H1 (cell line): ENCODE results near the gene EHD4. TPM values are rescaled to one million over a fixed set of nuclear protein-coding genes. Genes with fewer than 3 reads are reported as not detected.

Experiments used
- CTCF ChIA-PET: fragments of 300-600 bp; sonication (Branson Sonifier 250); formaldehyde crosslinking; loops from one replicate; lab custom pipeline; 2021; ENCODE audit not compliant: partially characterized antibody; lab: Charles Lee
- POLR2A ChIA-PET: fragments of 300-600 bp; sonication (Branson Sonifier 250); formaldehyde crosslinking; loops from one replicate; lab custom pipeline; 2021; ENCODE audit warnings: inconsistent platforms; ENCODE audit not compliant: partially characterized antibody; lab: Charles Lee
- DNase-seq, 2 experiments: peaks; one replicate each; pipeline versions ENCODE4 v3.0.0 to v3.0.0-alpha.2; 2010 to 2022; ENCODE audit warnings: low spot score in 2 of 2, low read depth in 1 of 2, mixed read lengths in 1 of 2
- FAIRE-seq: peaks from 2 replicates; lab custom pipeline; 2011; peaks lifted over from hg19 to GRCh38; lab: Jason Lieb, UNC
- H2AFZ ChIP-seq: 2 replicates; pipeline ENCODE4 v1.8.1; 2012; ENCODE audit warnings: low read length, inconsistent platforms
- H2AK5ac ChIP-seq: 2 replicates; pipeline ENCODE4 v1.6.1; 2013; ENCODE audit warnings: low read depth, low read length
- H2BK120ac ChIP-seq: replicated peaks from 2 replicates; pipeline ENCODE3; 2013; ENCODE audit warnings: low read depth, low read length, inconsistent platforms
- H2BK12ac ChIP-seq: 2 replicates; pipeline ENCODE4 v1.6.1; 2013; ENCODE audit warnings: low read depth, low read length
- H2BK15ac ChIP-seq: 2 replicates; pipeline ENCODE4 v1.6.1; 2013; ENCODE audit warnings: low read length
- H2BK20ac ChIP-seq: 2 replicates; pipeline ENCODE4 v1.6.1; 2013; ENCODE audit warnings: low read length
- H2BK5ac ChIP-seq: 2 replicates; pipeline ENCODE4 v1.6.1; 2013; ENCODE audit warnings: low read depth, low read length
- H3K14ac ChIP-seq: 2 replicates; pipeline ENCODE4 v1.6.1; 2013; ENCODE audit warnings: inconsistent platforms; ENCODE audit not compliant: insufficient read length
- H3K18ac ChIP-seq: 2 replicates; pipeline ENCODE4 v1.6.1; 2013; ENCODE audit warnings: low read length; ENCODE audit errors: extremely low read depth
- H3K23ac ChIP-seq: 2 replicates; pipeline ENCODE4 v1.6.1; 2013; ENCODE audit warnings: inconsistent platforms; ENCODE audit not compliant: insufficient read length
- H3K23me2 ChIP-seq: 2 replicates; pipeline ENCODE4 v1.6.1; 2013; ENCODE audit warnings: low read depth, low read length
- H3K27ac ChIP-seq: 2 replicates; pipeline ENCODE4 v1.6.1; 2011; ENCODE audit warnings: low read depth, low read length, inconsistent platforms
- H3K27me3 ChIP-seq, 4 experiments: replicated peaks in 1 of 4; 1 replicate in 1 of 4; 2 replicates in 3 of 4; pipeline versions ENCODE4 v1.6.1 to v1.8.1; 2011 to 2013; ENCODE audit warnings: low read length in 3 of 4, mild to moderate bottlenecking in 3 of 4, inconsistent platforms in 2 of 4, mixed read lengths in 2 of 4, moderate library complexity in 1 of 4; ENCODE audit not compliant: control insufficient read depth in 3 of 4, insufficient read depth in 3 of 4; ENCODE audit errors: extremely low read depth in 1 of 4
- H3K36me3 ChIP-seq, 4 experiments: 2 replicates each; pipeline versions ENCODE4 v1.6.1 to v1.8.1; 2011 to 2013; ENCODE audit warnings: mild to moderate bottlenecking in 4 of 4, low read length in 3 of 4, moderate library complexity in 2 of 4, control low read depth in 1 of 4, inconsistent platforms in 1 of 4; ENCODE audit not compliant: insufficient read depth in 4 of 4, control insufficient read depth in 2 of 4
- H3K4ac ChIP-seq: replicated peaks from 2 replicates; pipeline ENCODE3; 2013; ENCODE audit warnings: low read length, low read depth, mixed read lengths, inconsistent platforms; ENCODE audit not compliant: insufficient read length
- H3K4me1 ChIP-seq, 4 experiments: replicated peaks in 1 of 4; 1 replicate in 1 of 4; 2 replicates in 3 of 4; pipeline versions ENCODE4 v1.6.1 to v1.8.1; 2011 to 2013; ENCODE audit warnings: low read length in 3 of 4, inconsistent platforms in 2 of 4, mixed read lengths in 1 of 4; ENCODE audit not compliant: insufficient read depth in 4 of 4, control insufficient read depth in 3 of 4
- H3K4me2 ChIP-seq, 2 experiments: 2 replicates each; pipeline versions ENCODE4 v1.6.1 to v1.8.1; 2011 to 2013; ENCODE audit warnings: low read depth in 2 of 2, low read length in 2 of 2, control low read depth in 1 of 2, inconsistent platforms in 1 of 2, mild to moderate bottlenecking in 1 of 2; ENCODE audit not compliant: insufficient read depth in 1 of 2
- H3K4me3 ChIP-seq, 4 experiments: fragments of 200-600, 300-600 bp in 1 of 4; sonication (generic), shearing (Covaris generic), sonication (Bioruptor Twin) in 1 of 4; 2 replicates each; pipeline versions ENCODE4 v1.5.1 to v1.8.1; 2011 to 2016; ENCODE audit warnings: low read length in 4 of 4, low read depth in 3 of 4, control low read depth in 2 of 4, inconsistent platforms in 2 of 4, mild to moderate bottlenecking in 2 of 4, mixed read lengths in 1 of 4, moderate library complexity in 1 of 4; ENCODE audit not compliant: insufficient read depth in 2 of 4; ENCODE audit errors: extremely low read depth in 1 of 4
- H3K56ac ChIP-seq: replicated peaks from 2 replicates; pipeline ENCODE3; 2013; ENCODE audit warnings: low read depth, mild to moderate bottlenecking, mixed read lengths, low read length, inconsistent platforms; ENCODE audit not compliant: insufficient read length
- H3K79me1 ChIP-seq: 2 replicates; pipeline ENCODE4 v1.6.1; 2013; ENCODE audit warnings: low read depth, low read length, control low read depth
- H3K79me2 ChIP-seq, 2 experiments: 2 replicates each; pipeline versions ENCODE4 v1.6.1 to v1.8.1; 2012 to 2013; ENCODE audit warnings: low read length in 2 of 2, mild to moderate bottlenecking in 2 of 2, inconsistent platforms in 1 of 2; ENCODE audit not compliant: insufficient read depth in 2 of 2, control insufficient read depth in 1 of 2
- H3K9ac ChIP-seq, 4 experiments: replicated peaks in 1 of 4; 1 replicate in 1 of 4; 2 replicates in 3 of 4; pipeline versions ENCODE4 v1.6.1 to v1.8.1; 2011 to 2013; ENCODE audit warnings: low read depth in 3 of 4, low read length in 3 of 4, control low read depth in 2 of 4, mild to moderate bottlenecking in 2 of 4, moderate library complexity in 2 of 4, inconsistent platforms in 1 of 4; ENCODE audit errors: extremely low read depth in 1 of 4
- H3K9me3 ChIP-seq, 2 experiments: 2 replicates each; pipeline versions ENCODE4 v1.6.1 to v1.8.1; 2012 to 2013; ENCODE audit warnings: mild to moderate bottlenecking in 2 of 2, moderate library complexity in 2 of 2, control low read depth in 1 of 2, inconsistent platforms in 1 of 2, low read depth in 1 of 2, low read length in 1 of 2, mixed read lengths in 1 of 2; ENCODE audit not compliant: insufficient read depth in 2 of 2
- H4K20me1 ChIP-seq, 2 experiments: replicated peaks in 1 of 2; 2 replicates each; pipeline versions ENCODE3 to v1.8.1; 2011 to 2013; ENCODE audit warnings: inconsistent platforms in 2 of 2, low read length in 2 of 2, mild to moderate bottlenecking in 1 of 2; ENCODE audit not compliant: insufficient read depth in 2 of 2, control insufficient read depth in 1 of 2
- H4K5ac ChIP-seq: 2 replicates; pipeline ENCODE4 v1.6.1; 2013; ENCODE audit warnings: low read length, low read depth, mixed read lengths, inconsistent platforms; ENCODE audit not compliant: insufficient read length
- H4K8ac ChIP-seq: 2 replicates; pipeline ENCODE4 v1.8.0; 2013; ENCODE audit warnings: mild to moderate bottlenecking, moderate library complexity, low read length, inconsistent platforms; ENCODE audit not compliant: insufficient read depth; ENCODE audit errors: extremely low read depth
- H4K91ac ChIP-seq: replicated peaks from 2 replicates; pipeline ENCODE3; 2013; ENCODE audit warnings: low read length, mixed read lengths, inconsistent platforms; ENCODE audit not compliant: insufficient read length
- BACH1 ChIP-seq: IDR thresholded peaks from 2 replicates; pipeline ENCODE4 v1.6.1; 2012; ENCODE audit warnings: low read length, improper control_type of control experiment
- CEBPB ChIP-seq: IDR thresholded peaks from 2 replicates; pipeline ENCODE4 v1.6.1; 2012; ENCODE audit warnings: low read depth, low read length
- E2F6 ChIP-seq: IDR thresholded peaks from 2 replicates; pipeline ENCODE4 v1.6.1; 2012; ENCODE audit warnings: inconsistent platforms
- KDM5A ChIP-seq: fragments of 200-600 bp; IDR thresholded peaks from 2 replicates; pipeline ENCODE4 v1.7.1; 2012; ENCODE audit warnings: mild to moderate bottlenecking, low read length, inconsistent platforms, mixed read lengths
- MAFK ChIP-seq: IDR thresholded peaks from 2 replicates; pipeline ENCODE4 v1.6.1; 2012; ENCODE audit warnings: low read depth, mild to moderate bottlenecking, improper control_type of control experiment, low read length
- POLR2A ChIP-seq, 2 experiments: IDR thresholded peaks; 1 replicate in 1 of 2; 2 replicates in 1 of 2; pipeline ENCODE4 v1.6.1; 2011; ENCODE audit warnings: low read depth in 2 of 2, low read length in 2 of 2, mild to moderate bottlenecking in 2 of 2; ENCODE audit errors: control extremely low read depth in 1 of 2
- RXRA ChIP-seq: IDR thresholded peaks from 2 replicates; pipeline ENCODE4 v1.6.1; 2011; ENCODE audit warnings: low read depth, mild to moderate bottlenecking, low read length, moderate library complexity; ENCODE audit not compliant: insufficient read depth
- SAP30 ChIP-seq: fragments of 300-600 bp; sonication (generic); IDR thresholded peaks from 2 replicates; pipeline ENCODE4 v1.7.1; 2012; ENCODE audit warnings: low read length, moderate library complexity, mild to moderate bottlenecking, inconsistent platforms; ENCODE audit not compliant: insufficient read depth, insufficient replicate concordance
- SIX5 ChIP-seq: IDR thresholded peaks from 2 replicates; pipeline ENCODE4 v1.6.1; 2011; ENCODE audit warnings: mild to moderate bottlenecking, low read depth, low read length
- SP2 ChIP-seq: IDR thresholded peaks from 2 replicates; pipeline ENCODE4 v1.6.1; 2012; ENCODE audit warnings: mild to moderate bottlenecking, low read length, inconsistent platforms
- SUZ12 ChIP-seq: fragments of 200-600 bp; sonication (generic); IDR thresholded peaks from 2 replicates; pipeline ENCODE4 v1.6.1; 2012; ENCODE audit warnings: mild to moderate bottlenecking, inconsistent platforms, low read length, moderate library complexity, mixed read lengths
- TAF1 ChIP-seq: IDR thresholded peaks from 2 replicates; pipeline ENCODE4 v1.6.1; 2011; ENCODE audit warnings: mild to moderate bottlenecking, low read depth, low read length
- TAF7 ChIP-seq: optimal IDR thresholded peaks from 2 replicates; pipeline ENCODE3; 2011; ENCODE audit warnings: low read depth, mild to moderate bottlenecking, inconsistent platforms, low read length, moderate library complexity, borderline replicate concordance
- ZNF274 ChIP-seq: IDR thresholded peaks from 2 replicates; pipeline ENCODE4 v1.7.0; 2012; ENCODE audit warnings: low read length, borderline replicate concordance; ENCODE audit errors: extremely low read depth
- WGBS, 2 experiments: shearing (Covaris generic) in 1 of 2; methylation state at CpG; one replicate each; pipeline versions ENCODE4 v1.1.6 to v1.1.7; 2013 to 2015; ENCODE audit warnings: low lambda C conversion rate in 2 of 2, mixed read lengths in 2 of 2, inconsistent platforms in 1 of 2, low coverage in 1 of 2, missing lambda C conversion rate in 1 of 2; ENCODE audit not compliant: insufficient replicate concordance in 2 of 2, insufficient coverage in 1 of 2, insufficient read length in 1 of 2; ENCODE audit errors: extremely low coverage in 1 of 2, missing lambda C conversion rate in 1 of 2; 5-methylcytosine and 5-hydroxymethylcytosine counted together
- polyA plus RNA-seq, 7 experiments: library from polyadenylated mRNA; depleted of rRNA in 3 of 7; stranded (reverse) in 5 of 7; unstranded in 2 of 7; fragments of >200 nt in 5 of 7; fragments of 200-250 nt in 2 of 7; gene quantifications; 1 replicate in 5 of 7; 2 replicates in 1 of 7; 4 replicates in 1 of 7; pipeline versions ENCODE4 v1.2.1 to v1.2.3, GENCODE V29; 2011 to 2013; ENCODE audit warnings: missing spikeins in 2 of 7, mixed read lengths in 2 of 7
- total RNA-seq: library from RNA; stranded (reverse); fragmentation: NEBNext Ultra II Directional; extraction: Animal tissue kit (Norgen Biotek cat#: 25700); gene quantifications from 2 replicates; pipeline ENCODE4 v1.2.1, GENCODE V29; 2021

The EHD4 gene
- total and polyA plus RNA-seq, 2 of the 8 experiments (the other 6 are each of a cell fraction or from before 2014, with no cell fraction given), result 17.5 to 24.5 TPM

GRCh38 chr15:41923401-41923997, 48.9 kb downstream of the EHD4 start:
- no peak overlapping the region for H2BK12ac ChIP-seq
- no peak overlapping the region for H3K18ac ChIP-seq
- no peaks in the 10 kb centered on the region for H3K27me3 ChIP-seq
- H3K36me3 ChIP-seq, result peaks cover 3 to 11% (median 7%) of the 10 kb centered on the region in 4 experiments; a peak in 7 of 8 replicates
- no peak overlapping the region for H2BK20ac ChIP-seq
- H3K79me1 ChIP-seq, result peaks cover 7% of the 10 kb centered on the region; the same call in 1 of the 2 replicates
- H4K8ac ChIP-seq, result no peak overlapping the region
- H3K27ac ChIP-seq, result no peak overlapping the region
- CTCF ChIA-PET, result interaction anchor here (0.7 to 1.0 kb wide), 3 partner anchors 10 to 88 kb away, joined by 3 to 5 read pairs (median 3); no protein-coding TSS in a partner anchor
- no peak overlapping the region for H2AFZ ChIP-seq
- no peak overlapping the region for H3K14ac ChIP-seq
- H3K23me2 ChIP-seq, result no peaks in the 10 kb centered on the region
- H2BK5ac ChIP-seq, result no peak overlapping the region
- H3K9me3 ChIP-seq, result no peaks in the 10 kb centered on the region
- FAIRE-seq (no peak), DNase-seq (no peak)
- 95% methylated on average over 3 of the region's 3 CpGs; no CpG with 5 or more reads in 1 of the 2 experiments for WGBS, 2 experiments
- no peak overlapping the region for H3K9ac ChIP-seq
- no peak overlapping the region for H3K4me3 ChIP-seq
- H3K56ac ChIP-seq, result no peak overlapping the region
- H3K4me2 ChIP-seq, result no peak overlapping the region
- POLR2A ChIA-PET, result interaction anchor here (1.6 kb wide), 1 partner anchor 11 kb away, joined by 3 read pairs; no protein-coding TSS in a partner anchor
- H3K79me2 ChIP-seq, result no peaks in the 10 kb centered on the region
- no peak overlapping the region for H4K5ac ChIP-seq
- peaks cover 1 to 10% of the 10 kb centered on the region in 2 experiments for H4K20me1 ChIP-seq
- no peak overlapping the region for H4K91ac ChIP-seq
- H3K4me1 ChIP-seq, result peaks cover 0 to 4% (median 0%) of the 10 kb centered on the region in 4 experiments; a peak in 3 of 7 replicates
- H2AK5ac ChIP-seq, result no peak overlapping the region
- H2BK15ac ChIP-seq, result no peak overlapping the region
- no peak overlapping the region for H2BK120ac ChIP-seq
- no peak overlapping the region for H3K4ac ChIP-seq
- H3K23ac ChIP-seq, result no peak overlapping the region
- TF ChIP-seq SAP30 (no peak), BACH1 (no peak), CEBPB (no peak), TAF7 (no peak), KDM5A (no peak), SP2 (no peak), ZNF274 (no peak), SIX5 (no peak), SUZ12 (no peak), TAF1 (no peak), MAFK (no peak), POLR2A (IDR thresholded peaks at IDR 0.05; ENCODE audit: control extremely low read depth in 1 of 2, low read depth in 2 of 2, low read length in 2 of 2) (no peak), RXRA (no peak), E2F6 (no peak)
